Stimulated activated CD4-positive, alpha-beta T cell treated with anti-CD3 and anti-CD28 coated beads, TNF-alpha, amount 100 ng/mL, for 48 hours (primary cell): ENCODE measurements around the gene GFOD1.

ENCODE experiments used
- DNase-seq, 3 donors: peaks; one replicate each; pipeline ENCODE4 v3.0.0-alpha.2; 2020; ENCODE audit warnings: low read depth in 3 of 3

Gene GFOD1

DNA sequence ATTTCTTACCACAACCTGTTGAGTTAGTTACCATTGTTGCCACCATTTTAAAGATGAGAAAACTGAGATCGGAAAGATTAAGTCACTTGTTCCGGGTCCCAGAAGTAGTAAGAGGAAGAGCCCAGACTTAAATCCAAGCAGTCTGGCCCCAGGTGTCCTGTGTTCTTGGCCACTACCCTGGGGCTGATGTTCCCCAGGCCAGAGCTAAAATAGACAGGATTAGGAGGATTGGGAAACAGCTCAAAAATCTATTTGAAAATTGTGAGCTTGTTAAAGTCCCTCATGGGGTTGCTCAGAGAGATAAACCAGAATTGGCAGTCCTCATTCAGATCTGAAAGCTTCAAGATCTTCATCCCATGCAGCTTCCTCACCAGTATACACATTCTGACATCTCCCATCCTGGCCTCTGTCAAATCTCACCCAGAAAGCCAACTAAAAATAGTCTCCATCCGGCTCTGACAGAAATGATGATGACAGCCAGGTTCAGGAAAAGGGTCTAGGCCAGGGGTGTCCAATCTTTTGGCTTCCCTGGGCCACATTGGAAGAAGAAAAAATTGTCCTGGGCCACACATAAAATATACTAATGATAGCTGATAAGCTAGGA is 62.0 kb downstream of the GFOD1 start:
- DNase-seq, result no peak

DNA sequence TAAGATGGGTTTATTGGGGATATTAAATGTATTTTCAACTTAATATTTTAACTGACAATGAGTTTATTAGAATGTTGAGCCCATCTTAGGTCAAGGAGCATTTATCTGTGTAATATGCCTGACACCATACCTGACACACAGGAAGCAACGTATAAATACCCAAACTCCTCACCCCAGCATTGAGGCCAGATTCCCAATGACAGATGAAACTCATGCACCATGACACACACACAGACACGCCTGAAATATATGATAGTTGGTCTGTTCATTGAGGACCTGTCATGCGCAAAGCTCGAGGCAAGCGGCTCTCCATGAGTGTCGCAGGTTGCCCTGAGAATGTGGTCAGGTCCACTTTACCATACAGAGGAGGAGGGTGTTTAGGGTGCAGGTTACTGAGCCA is 64.1 kb downstream of the GFOD1 start:
- DNase-seq, result no peak

DNA sequence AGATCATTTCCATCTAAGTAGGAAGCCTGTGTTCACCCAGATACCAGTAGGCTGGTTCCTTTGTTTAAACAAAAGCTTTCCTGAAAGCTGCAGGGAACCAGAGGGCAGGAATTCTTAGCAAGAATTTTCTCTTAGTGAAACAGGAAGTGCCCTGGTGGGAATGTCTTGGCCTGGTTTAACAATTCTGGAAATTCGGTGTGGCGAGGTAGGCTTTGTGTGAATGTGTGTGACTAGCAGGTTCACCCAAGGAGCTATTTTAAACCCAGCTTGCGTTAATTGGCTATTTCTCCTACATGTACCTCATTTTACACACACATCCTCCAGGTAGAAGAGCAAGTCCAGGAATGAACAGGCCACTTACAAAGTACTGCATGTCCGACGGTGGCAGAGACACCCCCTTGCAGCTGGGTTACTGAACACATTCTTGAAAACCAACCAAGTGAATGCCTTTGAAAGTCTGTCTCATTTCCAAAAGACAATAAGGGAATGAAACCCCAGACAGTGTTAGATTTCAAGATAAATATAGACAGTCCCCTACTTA is 64.6 kb downstream of the GFOD1 start:
- DNase-seq, result no peak

DNA sequence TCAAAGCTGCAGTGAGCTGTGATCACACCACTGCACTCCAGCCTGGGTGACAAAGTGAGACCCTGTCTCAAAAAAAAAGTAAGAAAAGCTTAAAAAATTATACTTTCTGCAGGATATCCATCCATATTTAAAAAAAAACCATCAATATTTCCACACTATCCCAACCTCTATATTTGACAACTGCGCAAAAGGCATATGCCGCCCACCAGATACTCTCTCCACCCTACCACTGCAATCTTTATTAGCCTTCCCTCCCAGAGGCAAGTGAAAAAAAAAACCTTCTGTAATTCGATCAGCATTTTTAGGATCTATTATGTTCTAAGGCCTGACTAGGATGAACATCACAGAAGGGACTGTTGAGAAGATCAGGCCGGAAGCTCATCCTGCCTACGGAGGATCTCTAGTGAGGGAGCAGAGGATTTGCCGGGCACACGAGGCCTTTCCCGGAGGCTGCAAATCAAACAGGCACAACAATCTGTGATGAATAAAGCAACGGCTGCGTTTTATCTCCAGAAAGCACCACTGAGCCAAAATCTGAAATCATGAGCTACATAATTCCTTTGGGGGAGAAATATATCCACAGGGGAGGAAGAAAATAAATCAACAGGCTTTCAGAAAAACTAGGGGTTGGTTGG is 65.9 kb downstream of the GFOD1 start:
- DNase-seq, result no peak

DNA sequence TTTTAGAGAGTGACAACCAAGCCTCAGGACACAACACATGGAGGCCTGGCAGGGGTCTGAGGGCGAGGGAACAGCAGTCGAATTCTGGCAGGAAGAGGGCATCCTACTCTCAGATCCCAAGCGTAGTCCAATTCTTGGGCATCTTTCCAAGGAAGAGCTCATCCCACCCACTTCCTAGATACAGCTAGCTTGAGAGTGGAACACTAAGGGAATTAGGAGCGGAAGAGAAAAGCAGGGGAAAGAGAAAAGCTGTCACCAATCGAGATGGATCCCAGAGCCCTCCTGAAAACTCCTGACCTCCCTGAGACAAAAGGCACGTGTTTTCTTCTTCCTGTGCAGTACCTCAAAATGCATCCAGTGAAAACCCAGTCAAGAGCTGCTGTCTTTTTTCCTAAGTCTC is 67.1 kb downstream of the GFOD1 start:
- no peak for DNase-seq

DNA sequence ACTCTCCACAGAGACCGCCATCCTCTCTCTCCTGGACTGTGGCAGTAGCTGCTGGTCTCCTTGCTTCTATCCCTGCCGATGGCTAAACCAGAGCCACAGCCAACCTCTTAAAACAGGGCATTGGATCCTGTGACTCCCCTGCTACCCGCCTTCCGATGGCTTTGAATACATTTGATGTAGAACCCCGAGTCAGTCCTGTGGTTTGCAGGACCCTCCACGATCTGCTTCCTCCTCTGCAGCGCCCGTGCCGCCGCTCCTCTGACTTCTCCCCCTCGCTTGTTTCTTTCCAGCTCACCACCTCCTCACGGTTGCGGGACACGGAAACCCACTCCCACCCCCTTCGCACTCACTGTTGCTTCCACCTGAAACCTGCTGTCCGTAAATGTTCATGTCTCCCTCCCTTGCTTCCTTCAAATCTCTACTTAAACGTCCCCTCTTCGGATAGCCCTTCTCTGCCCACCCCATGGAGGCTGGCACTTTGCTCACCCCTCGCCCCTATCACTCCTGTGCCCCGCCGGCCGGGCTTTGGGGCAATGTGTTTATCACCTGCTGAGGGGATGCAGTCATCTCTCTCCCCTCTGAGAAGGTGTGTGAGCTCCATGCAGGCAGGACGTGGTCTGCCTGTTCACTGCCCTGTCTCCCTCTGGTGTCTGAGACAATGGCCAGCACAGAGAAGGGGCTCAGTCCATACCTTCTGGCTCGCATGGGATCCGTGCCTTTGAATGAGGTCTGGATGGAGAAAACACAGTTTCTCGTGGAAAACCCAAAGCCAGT is 67.8 kb downstream of the GFOD1 start:
- DNase-seq, result no peak

DNA sequence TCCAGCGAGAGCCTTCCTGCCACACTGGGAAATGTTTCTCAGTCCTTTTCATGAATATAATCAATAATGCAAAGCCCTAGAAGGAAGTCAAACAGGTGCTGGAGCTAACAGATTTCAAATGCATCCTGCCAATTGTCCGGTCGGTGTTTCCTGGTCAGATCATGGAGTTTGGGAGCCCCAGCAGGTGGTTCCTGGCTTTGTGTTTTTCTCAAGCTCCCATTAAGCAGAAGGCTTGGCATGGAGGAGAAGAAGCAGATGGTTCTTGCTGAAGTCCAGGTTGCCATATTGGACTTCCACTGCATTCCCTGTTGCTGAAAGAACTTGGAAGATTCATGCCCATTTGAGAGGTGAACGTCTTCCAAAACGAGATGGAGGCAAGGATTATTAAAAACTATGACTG is 68.6 kb downstream of the GFOD1 start:
- DNase-seq, result no peak

DNA sequence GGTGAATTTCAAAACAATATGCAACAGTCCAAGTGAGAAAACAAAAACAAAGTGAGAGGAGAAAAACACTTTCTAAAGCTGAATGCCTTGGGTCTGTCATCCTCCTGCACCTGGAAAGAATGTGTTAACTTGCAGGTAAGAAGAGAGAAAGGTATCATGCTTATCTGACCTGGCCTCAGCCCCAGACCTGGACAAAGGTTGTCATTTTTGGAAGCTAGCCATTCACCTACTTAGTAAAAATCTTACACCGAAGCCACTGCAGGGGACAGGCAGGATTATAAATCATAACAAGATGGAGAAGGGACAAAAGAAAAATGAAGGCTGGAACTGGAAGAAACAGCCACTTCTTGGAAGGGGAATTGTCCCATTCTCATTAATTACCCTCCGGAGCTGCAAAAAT is 69.4 kb downstream of the GFOD1 start:
- no peak for DNase-seq

DNA sequence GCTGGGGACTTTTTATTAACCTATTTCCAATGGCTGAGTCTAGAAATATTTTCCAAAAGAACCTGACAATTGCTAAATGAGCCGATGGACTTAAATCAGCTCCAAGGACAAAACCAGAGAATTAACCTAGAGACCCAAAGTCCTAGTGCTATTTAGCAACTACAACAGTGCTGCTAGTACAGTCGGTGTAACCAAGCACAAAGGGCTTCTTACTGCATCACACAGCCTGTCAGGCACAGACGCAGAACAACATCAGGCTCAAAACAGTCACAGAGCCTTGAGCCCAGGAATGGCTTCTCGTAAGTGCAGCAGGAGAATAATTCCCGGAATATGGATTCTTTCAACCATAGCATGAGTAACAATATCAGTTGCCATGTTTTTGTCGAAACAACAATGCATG is 70.0 kb downstream of the GFOD1 start:
- DNase-seq, result no peak

DNA sequence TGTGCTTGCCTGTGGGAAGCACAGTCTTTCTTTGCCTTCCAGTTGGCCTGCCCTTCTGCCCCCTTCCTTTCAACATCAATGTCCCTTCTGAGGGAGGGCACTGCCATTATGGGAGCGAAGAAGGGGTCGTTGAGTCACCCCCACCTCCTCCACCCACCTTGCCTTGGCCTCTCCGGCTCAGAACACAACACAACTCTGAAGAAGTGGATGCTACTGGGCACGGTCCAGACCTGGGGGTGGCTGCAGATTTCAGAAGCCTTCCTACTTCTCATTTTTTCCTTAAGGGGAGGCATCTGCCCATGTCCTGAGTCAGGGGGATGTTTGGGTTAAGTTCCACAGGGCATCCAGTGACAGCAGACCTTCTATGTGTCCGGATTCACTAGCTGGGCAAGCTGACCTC is 72.1 kb downstream of the GFOD1 start:
- no peak for DNase-seq

DNA sequence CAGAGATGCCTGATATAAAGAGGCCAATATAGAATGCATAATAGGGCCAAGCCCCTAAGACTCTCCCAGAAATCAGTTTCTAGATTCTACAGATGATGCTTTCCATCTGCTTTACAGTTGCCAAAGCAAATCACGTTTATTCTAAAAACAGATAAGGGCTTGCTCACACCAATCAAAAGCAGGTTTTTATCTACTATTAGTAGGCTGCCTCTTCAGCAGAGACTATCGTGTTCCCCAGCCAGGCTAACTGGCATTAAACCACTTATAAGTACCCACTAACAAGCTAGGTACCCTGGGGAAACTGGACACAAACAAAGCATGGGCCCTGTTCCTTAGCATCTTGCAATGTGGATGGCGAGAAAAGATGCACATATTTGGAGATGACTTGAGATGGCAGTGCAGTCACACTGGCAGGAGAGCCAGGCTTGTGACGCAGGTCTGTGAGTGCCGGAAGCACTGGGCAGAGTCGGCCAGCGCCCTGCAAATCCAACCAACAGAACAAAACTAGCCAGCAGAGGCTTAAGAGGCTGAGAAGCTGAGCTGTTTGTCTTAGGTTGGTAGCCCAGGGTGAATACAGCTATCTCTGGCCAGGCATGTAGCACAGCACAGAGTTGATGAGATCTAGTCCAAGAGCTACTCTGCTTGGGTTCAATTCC is 73.4 kb downstream of the GFOD1 start:
- DNase-seq, result no peak

DNA sequence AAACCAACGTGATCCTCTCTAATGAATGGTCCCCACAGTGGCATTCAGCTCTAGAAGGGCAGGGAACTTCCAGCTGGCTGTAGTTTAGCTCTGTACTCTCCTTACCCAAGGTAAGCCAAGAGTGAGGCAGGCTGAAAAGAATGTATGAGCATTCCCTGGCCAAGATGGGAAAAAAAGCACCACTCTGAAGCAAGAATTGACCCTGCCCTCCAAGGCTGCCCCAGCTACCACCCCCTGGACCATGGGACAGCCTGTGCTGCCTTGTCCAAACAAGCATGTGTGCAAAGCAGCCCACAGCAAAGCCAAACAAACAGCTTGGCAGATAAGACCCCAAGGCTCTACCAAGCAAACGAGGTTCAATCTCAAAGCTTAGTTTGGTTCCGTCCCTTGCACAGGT is 73.9 kb downstream of the GFOD1 start:
- no peak for DNase-seq

DNA sequence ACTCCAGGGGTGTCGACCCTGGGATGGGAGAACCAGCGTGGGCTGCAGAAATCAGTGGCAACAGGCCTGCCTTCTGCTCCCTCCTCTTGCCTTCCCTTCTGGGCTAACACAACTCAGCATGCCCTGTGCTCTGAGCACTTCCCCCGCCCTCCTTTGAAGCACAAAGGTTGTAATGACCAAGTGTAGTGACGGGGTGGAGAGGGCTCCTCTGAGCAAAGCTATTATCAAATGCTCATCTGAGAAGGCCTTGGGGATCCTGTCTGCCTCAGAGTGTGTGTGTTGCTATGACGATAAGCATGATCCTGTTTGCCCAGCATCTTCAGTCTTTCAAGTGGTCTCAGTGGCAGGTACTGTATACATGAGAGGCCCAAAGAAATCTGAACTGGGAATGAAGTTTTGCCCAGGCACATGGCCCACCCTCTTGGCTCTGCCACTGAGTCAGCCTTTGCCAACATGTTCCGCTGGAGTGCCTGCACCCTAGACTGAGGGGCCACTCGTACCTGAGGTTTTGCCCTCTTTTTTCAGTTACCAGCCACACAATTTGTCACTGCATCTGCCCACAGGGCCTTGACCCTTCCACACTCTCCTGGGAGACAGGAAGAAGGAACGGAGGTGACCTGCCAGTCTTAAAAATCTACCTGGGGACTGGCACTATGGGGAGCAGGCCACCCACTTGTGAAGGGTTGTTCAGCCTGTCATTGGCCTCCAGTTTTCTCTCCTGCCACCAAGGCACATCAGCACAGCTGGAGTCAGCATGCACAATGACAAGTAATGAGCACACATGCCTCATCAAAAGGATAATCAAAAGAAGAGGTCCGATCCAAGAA is 74.5 kb downstream of the GFOD1 start:
- no peak for DNase-seq

DNA sequence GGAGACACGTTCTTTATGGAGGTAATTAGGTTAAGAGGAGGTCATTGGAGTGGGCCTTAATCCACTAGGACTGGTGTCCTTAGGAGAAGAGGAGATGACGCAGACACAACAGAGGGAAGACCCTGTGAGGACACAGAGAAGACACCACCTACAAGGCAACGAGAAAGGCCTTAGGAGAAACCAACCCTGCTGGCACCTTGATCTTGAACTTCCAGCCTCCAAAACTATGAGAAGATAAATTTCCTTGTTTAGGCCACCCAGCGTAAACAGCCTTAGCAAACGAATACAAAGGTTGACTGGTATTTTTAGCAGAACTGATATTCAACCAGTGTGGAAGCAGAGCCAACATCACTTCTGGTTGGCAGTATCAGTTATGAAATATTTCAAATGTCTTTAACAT is 75.2 kb downstream of the GFOD1 start:
- DNase-seq, result no peak

DNA sequence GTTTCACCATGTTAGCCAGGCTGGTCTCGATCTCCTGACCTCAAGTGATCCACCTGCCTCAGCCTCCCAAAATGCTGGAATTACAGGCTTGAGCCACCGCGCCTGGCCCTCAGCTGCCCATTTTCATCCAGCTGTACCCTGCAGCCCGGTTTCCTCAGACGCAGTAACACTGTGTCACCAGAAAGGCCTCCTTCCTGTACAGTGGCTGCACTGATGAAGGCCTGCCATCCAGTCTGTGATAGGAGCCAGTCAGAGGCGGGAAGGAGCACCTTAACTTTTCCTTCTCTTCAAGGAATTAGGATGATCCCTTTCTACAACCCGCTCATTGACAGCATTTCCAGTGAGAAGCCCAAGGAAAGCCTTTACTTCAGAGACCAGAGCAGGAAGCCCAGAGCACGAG is 75.9 kb downstream of the GFOD1 start:
- no peak for DNase-seq

DNA sequence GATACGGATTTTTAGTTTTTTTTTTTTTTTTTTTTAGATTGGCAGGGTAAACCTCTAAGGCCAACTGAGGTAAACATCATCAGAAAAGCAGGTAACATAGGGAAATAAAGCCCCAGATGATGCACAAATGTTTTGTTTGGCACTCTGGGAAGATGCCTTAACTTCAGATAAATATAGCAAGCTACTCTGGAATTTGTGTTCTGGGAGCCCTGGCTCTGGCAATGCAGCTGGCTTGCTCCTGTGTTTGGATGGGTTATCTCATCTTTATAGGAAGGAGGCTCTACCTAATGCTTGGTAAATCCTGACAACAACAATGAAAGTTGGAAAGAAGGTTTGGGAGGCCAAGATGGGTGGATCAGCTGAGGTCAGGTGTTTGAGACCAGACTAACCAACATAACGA is 77.4 kb downstream of the GFOD1 start:
- no peak for DNase-seq

DNA sequence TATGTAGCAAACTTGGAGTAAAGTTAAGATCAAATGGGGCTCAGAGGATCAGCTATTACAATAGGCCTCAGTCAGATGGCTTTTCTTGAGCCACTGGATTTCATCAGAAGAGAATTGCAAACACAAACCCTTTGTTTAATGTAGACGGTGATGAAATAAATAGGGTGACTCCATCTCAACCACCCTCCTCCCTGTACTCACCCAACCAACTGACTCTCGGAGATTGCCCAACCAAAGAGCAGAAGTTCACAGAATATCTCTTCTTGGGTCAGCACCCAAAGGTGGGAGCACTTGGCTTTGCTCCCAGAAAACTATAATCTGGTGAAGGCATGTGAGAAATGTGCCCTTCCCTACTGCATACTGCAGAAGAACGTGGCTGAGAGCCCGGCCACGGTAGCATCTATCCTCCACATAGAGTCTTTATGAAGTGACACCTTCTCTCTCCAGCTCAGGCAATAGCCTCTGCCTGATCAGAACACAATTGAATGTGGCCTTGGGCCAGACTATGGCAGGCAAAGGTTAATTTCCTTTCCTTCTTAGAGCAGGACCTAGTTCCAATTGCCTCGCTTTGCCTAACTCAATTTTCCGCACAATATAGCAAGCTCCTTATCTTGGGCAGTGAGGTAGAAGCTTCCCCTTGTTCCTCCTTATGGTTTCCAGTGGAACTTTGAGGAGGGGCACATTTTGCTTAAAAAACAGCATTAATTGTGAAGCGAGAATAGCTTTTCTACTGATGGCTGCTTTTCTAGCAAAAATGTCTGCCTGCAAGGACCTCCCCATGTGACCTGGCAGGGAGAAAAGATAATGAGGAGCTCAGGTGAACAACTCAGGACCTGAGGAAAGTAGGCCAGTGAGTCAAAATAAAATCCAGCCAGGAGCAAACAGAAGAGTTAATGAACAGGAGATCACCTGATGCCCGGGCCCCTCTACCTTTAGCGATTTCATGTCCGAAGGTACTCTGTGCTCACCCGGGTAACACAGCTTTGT is 79.4 kb downstream of the GFOD1 start:
- no peak for DNase-seq

DNA sequence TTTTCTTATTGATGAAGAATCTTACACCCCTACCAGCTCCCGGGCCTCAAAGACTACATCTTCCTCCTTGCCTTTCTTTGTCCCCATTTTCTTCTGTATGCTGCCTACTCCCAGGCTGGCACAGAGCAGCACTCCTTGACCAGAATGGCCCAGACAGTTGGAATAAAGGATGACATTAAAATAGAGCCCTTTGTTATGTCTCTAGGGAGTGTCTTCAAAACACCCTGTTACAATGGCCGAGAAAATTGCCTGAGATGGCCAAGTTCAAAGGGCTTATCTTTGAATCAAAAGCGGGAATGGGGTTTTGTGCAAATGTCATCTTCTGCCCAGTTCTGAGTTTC is 80.1 kb downstream of the GFOD1 start:
- DNase-seq, result no peak

DNA sequence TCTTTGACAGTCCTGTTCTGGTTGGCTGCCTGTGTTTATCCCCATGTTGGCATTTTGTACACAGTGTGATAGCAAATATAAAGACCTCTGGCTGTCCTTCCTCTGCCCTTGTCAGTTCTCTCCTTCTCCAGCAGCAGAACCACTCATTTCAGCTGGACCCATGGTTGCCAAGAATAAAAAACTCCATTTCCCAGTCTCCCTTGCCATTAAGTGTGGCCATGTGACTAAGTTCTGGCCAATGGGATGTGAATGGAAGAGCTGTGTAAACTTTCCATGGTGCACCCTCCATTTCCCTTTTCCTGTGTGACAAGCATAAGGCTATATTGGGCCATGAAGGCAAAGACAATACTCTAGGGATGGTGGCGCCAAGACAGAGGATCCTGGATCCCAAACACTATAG is 80.6 kb downstream of the GFOD1 start:
- no peak for DNase-seq

DNA sequence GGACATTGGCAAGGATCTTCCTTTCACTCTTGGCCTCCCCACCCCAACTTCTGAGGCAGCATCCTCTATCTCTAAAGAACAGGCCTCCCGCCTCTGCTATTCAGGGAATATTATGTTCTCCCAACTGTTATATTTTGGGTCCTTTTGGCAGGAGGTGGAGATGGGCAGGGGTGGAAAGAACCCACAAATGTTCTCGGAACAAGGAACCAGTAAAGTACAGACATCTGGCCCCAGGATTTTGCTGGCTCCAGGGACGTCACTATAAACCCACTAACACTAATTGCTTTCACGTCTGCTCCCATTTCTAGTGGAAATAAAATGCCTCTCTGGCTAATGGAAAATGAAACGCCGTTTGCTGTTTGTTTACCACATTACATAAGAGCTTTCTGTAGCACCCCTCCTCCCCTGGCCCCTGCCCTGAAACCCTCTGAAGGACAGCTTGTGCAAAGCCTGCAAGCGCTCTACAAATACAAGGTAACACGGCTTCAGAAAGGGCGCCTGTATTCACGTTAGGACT is 81.4 kb downstream of the GFOD1 start:
- DNase-seq, result no peak
